Glutamatergic neuron (in vitro differentiated cells): ENCODE data around the gene RBM26. TPM values are rescaled to one million over a fixed set of nuclear protein-coding genes. Genes with fewer than 3 reads are reported as not detected.
A peak's percentile ranks its signal among the peaks of the same experiment; 100 is the strongest.

Experiments
- DNase-seq: peaks from one replicate; pipeline ENCODE4 v3.0.0; 2022
- H3K27ac Mint-ChIP-seq: one replicate; pipeline ENCODE4 v1.8.0; 2020; ENCODE audit warnings: mild to moderate bottlenecking, mixed read lengths, inconsistent platforms; ENCODE audit not compliant: unreplicated experiment
- H3K27me3 Mint-ChIP-seq: one replicate; pipeline ENCODE4 v1.8.0; 2020; ENCODE audit warnings: mild to moderate bottlenecking, moderate library complexity, mixed read lengths, inconsistent platforms; ENCODE audit not compliant: unreplicated experiment
- H3K36me3 Mint-ChIP-seq: one replicate; pipeline ENCODE4 v1.8.0; 2020; ENCODE audit warnings: mild to moderate bottlenecking, mixed read lengths, inconsistent platforms; ENCODE audit not compliant: unreplicated experiment
- H3K4me1 Mint-ChIP-seq: one replicate; pipeline ENCODE4 v1.8.0; 2020; ENCODE audit warnings: mild to moderate bottlenecking, low read depth, mixed read lengths, inconsistent platforms; ENCODE audit not compliant: unreplicated experiment
- H3K4me3 Mint-ChIP-seq: one replicate; pipeline ENCODE4 v1.8.0; 2020; ENCODE audit warnings: mild to moderate bottlenecking, mixed read lengths, inconsistent platforms; ENCODE audit not compliant: unreplicated experiment
- H3K9me3 Mint-ChIP-seq: one replicate; pipeline ENCODE4 v1.8.0; 2020; ENCODE audit warnings: mild to moderate bottlenecking, moderate library complexity, mixed read lengths, inconsistent platforms; ENCODE audit not compliant: unreplicated experiment
- CTCF ChIP-seq: fragments of 200-600 bp; sonication (generic); IDR thresholded peaks from one replicate; pipeline ENCODE4 v1.5.0; 2021; ENCODE audit not compliant: partially characterized antibody, unreplicated experiment
- total RNA-seq: library from RNA; stranded (reverse); fragmentation: NEBNext Ultra II Directional; extraction: Animal tissue kit (Norgen Biotek cat#: 25700); gene quantifications from one replicate; pipeline ENCODE4 v1.2.1, GENCODE V29; 2021; ENCODE audit not compliant: unreplicated experiment

The RBM26 gene
- total RNA-seq, 1 donor from 2014 or later, result 51.4 TPM

GRCh38 chr13:79434556-79434955, 28.5 kb upstream of the RBM26 start:
- no peak for DNase-seq
- Mint-ChIP-seq H3K36me3 (no peaks in the 10 kb centered on the region), H3K9me3 (peaks cover 3% of the 10 kb centered on the region), H3K4me1 (peaks cover 7% of the 10 kb centered on the region), H3K4me3 (no peak overlapping the region), H3K27me3 (peaks cover 2% of the 10 kb centered on the region), H3K27ac (no peak overlapping the region)
- TF ChIP-seq CTCF, result no peak

GRCh38 chr13:79432992-79433391, 26.9 kb upstream of the RBM26 start:
- peaks cover 7% of the 10 kb centered on the region for H3K4me1 Mint-ChIP-seq
- H3K27ac Mint-ChIP-seq, result no peak overlapping the region
- no peaks in the 10 kb centered on the region for H3K36me3 Mint-ChIP-seq
- no peak overlapping the region for H3K4me3 Mint-ChIP-seq
- H3K27me3 Mint-ChIP-seq, result peaks cover 2% of the 10 kb centered on the region
- peak; percentile 22 for DNase-seq
- TF ChIP-seq CTCF, result no peak
- H3K9me3 Mint-ChIP-seq, result peaks cover 3% of the 10 kb centered on the region

DNA sequence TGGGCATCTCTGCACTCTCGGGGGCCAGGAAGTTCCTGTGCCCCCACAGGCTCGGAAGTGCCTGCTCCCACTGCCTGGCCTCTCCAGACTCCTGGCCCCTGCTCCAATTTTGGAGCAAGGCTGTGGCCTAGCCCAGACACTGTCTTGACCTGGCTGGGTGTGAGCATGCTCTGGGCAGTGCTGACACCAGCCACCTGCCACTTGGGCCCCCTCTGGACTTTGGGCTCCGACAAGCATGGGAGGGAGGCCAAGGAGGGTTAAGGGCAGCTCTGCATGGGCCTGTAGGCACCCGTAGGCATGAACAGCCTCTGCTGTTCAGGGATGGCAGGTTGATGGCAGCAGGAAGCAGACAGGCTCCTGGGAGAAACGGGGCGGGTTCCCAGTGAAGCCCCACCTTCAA, 26.0 kb upstream of the RBM26 start:
- DNase-seq, result no peak
- H3K9me3 Mint-ChIP-seq, result peaks cover 3% of the 10 kb centered on the region
- no peak overlapping the region for H3K4me3 Mint-ChIP-seq
- H3K27me3 Mint-ChIP-seq, result peaks cover 2% of the 10 kb centered on the region
- peaks cover 7% of the 10 kb centered on the region for H3K4me1 Mint-ChIP-seq
- H3K36me3 Mint-ChIP-seq, result no peaks in the 10 kb centered on the region
- TF ChIP-seq CTCF, result no peak
- H3K27ac Mint-ChIP-seq, result no peak overlapping the region

- Mint-ChIP-seq H3K4me3 (no peak overlapping the region), H3K27ac (no peak overlapping the region), H3K4me1 (peaks cover 7% of the 10 kb centered on the region), H3K9me3 (peaks cover 3% of the 10 kb centered on the region), H3K36me3 (no peaks in the 10 kb centered on the region), H3K27me3 (peaks cover 2% of the 10 kb centered on the region)
- no peak for TF ChIP-seq CTCF
- no peak for DNase-seq
Measured at GRCh38 chr13:79429309-79429708, 23.3 kb upstream of the RBM26 start.

DNA sequence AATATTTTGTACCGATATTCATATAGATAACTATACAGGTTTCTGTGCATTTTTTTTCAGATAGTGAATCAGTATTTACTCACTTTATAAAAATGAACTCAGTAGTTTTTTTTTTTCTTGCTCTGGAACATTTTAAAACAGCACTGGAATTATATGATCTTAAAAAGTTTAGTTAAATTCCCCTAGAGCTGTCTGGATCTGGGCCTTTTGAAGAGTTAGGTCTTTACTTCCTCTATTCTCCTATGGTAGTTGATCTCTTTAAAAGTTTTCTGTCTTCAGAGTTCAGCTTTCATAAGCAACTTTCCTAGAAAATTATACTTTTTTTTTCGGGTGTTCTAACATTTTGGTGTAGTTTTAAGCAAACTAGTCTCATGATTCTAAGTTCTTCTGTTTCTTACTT, 21.8 kb upstream of the RBM26 start:
- no peak for TF ChIP-seq CTCF
- Mint-ChIP-seq H3K4me3 (no peak overlapping the region), H3K36me3 (no peaks in the 10 kb centered on the region), H3K27ac (no peak overlapping the region), H3K9me3 (no peaks in the 10 kb centered on the region), H3K4me1 (no peaks in the 10 kb centered on the region), H3K27me3 (peaks cover 2% of the 10 kb centered on the region)
- DNase-seq, result no peak
